HG03135 (cell line): ENCODE measurements around the gene CEP95.
"Not testable (repeated sequence)": the region's sequence is repeated elsewhere in the genome, so short reads cannot be mapped to it uniquely, and the experiment has no call there.

ENCODE experiments used
- ATAC-seq: cut with Tn5 transposase; IDR thresholded peaks from one replicate; pipeline ENCODE4 v1.9.1; 2021; ENCODE audit warnings: mild to moderate bottlenecking, moderate library complexity; ENCODE audit not compliant: unreplicated experiment

CEP95 gene

GRCh38 chr17:64571746-64572145 is 65.0 kb downstream of the CEP95 start:
- no peak for ATAC-seq

GRCh38 chr17:64572682-64573154 is 65.9 kb downstream of the CEP95 start:
- ATAC-seq = no peak

- ATAC-seq = no peak
These were observed 66.4 kb downstream of the CEP95 start for GRCh38 chr17:64573214-64573613.

GRCh38 chr17:64574646-64575045 is 67.9 kb downstream of the CEP95 start:
- no peak for ATAC-seq

- ATAC-seq = no peak
These were observed 68.7 kb downstream of the CEP95 start for GRCh38 chr17:64575431-64575830.

- not testable (repeated sequence) for ATAC-seq
These were observed 70.2 kb downstream of the CEP95 start for GRCh38 chr17:64577025-64577424.

- ATAC-seq = no peak
These were observed 73.1 kb downstream of the CEP95 start for GRCh38 chr17:64579917-64580316.

- no peak for ATAC-seq
These were observed 73.9 kb downstream of the CEP95 start for GRCh38 chr17:64580384-64581315.

- no peak for ATAC-seq
These were observed 76.3 kb downstream of the CEP95 start for GRCh38 chr17:64583038-64583437.

GRCh38 chr17:64585146-64585545 is 78.4 kb downstream of the CEP95 start:
- no peak for ATAC-seq
